SK-N-SH (cell line): ENCODE data around the gene THADA. TPM values are rescaled to one million over a fixed set of nuclear protein-coding genes. Genes with fewer than 3 reads are reported as not detected.

Experiments
- CTCF ChIA-PET: fragments of 300-600, 350-600 bp; formaldehyde crosslinking; extraction: SDS; loops from one replicate; lab custom pipeline; 2021; lab: Yijun Ruan, JAX
- POLR2A ChIA-PET: fragments of 350-600 bp; sonication (Branson Sonifier 250); formaldehyde crosslinking; extraction: SDS; loops from one replicate; lab custom pipeline; 2020; ENCODE audit warnings: antibody characterized with exemption, inconsistent platforms; lab: Yijun Ruan, JAX
- DNase-seq: peaks from one replicate; pipeline ENCODE4 v3.0.0; 2012
- H2AFZ ChIP-seq: fragments of 200-600 bp; sonication (generic); 2 replicates; pipeline ENCODE4 v1.8.1; 2016; ENCODE audit warnings: antibody characterized with exemption, mild to moderate bottlenecking, low read depth
- H3F3A ChIP-seq: fragments of 200-600 bp; sonication (generic); replicated peaks from 2 replicates; pipeline ENCODE3; 2016; ENCODE audit warnings: antibody characterized with exemption, mild to moderate bottlenecking; ENCODE audit not compliant: insufficient read depth
- H3K27ac ChIP-seq, 2 experiments: fragments of 200-500 bp in 1 of 2; fragments of 200-600 bp in 1 of 2; sonication (Bioruptor generic) in 1 of 2; sonication (generic), shearing (Covaris generic) in 1 of 2; 2 replicates each; pipeline versions ENCODE4 v1.5.1 to v1.6.1; 2014 to 2016; ENCODE audit warnings: low read depth in 2 of 2, inconsistent platforms in 1 of 2, low read length in 1 of 2, mild to moderate bottlenecking in 1 of 2, mixed read lengths in 1 of 2
- H3K27me3 ChIP-seq: fragments of 200-600 bp; sonication (generic), shearing (Covaris generic); 2 replicates; pipeline ENCODE4 v1.6.1; 2016; ENCODE audit warnings: mixed run types; ENCODE audit not compliant: insufficient read depth
- H3K36me3 ChIP-seq, 2 experiments: fragments of 200-500 bp in 1 of 2; fragments of 200-600 bp in 1 of 2; sonication (Bioruptor generic) in 1 of 2; sonication (generic) in 1 of 2; replicated peaks in 1 of 2; 2 replicates each; pipeline versions ENCODE3 to v1.5.1; 2014 to 2016; ENCODE audit warnings: low read length in 1 of 2, mild to moderate bottlenecking in 1 of 2; ENCODE audit not compliant: insufficient read depth in 2 of 2, control insufficient read depth in 1 of 2
- H3K4me1 ChIP-seq, 2 experiments: fragments of 200-500 bp in 1 of 2; fragments of 200-600 bp in 1 of 2; sonication (Bioruptor generic) in 1 of 2; sonication (generic), shearing (Covaris generic) in 1 of 2; 2 replicates each; pipeline versions ENCODE4 v1.5.1 to v1.6.1; 2014 to 2016; ENCODE audit warnings: low read depth in 1 of 2, low read length in 1 of 2, mixed run types in 1 of 2; ENCODE audit not compliant: insufficient read depth in 2 of 2, control insufficient read depth in 1 of 2
- H3K4me2 ChIP-seq: fragments of 200-600 bp; sonication (generic), shearing (Covaris generic); 2 replicates; pipeline ENCODE4 v1.6.1; 2017; ENCODE audit warnings: mixed run types
- H3K4me3 ChIP-seq, 2 experiments: fragments of 200-500 bp in 1 of 2; fragments of 200-600 bp in 1 of 2; sonication (Bioruptor generic) in 1 of 2; sonication (generic), shearing (Covaris generic) in 1 of 2; 2 replicates each; pipeline versions ENCODE4 v1.5.1 to v1.8.1; 2014 to 2016; ENCODE audit warnings: low read depth in 2 of 2, inconsistent platforms in 1 of 2, low read length in 1 of 2, mild to moderate bottlenecking in 1 of 2, mixed read lengths in 1 of 2, moderate library complexity in 1 of 2
- H3K79me2 ChIP-seq: fragments of 200-600 bp; sonication (generic); 2 replicates; pipeline ENCODE4 v1.8.1; 2017; ENCODE audit warnings: mild to moderate bottlenecking; ENCODE audit not compliant: insufficient read depth
- H3K9ac ChIP-seq: fragments of 200-600 bp; sonication (generic); 2 replicates; pipeline ENCODE4 v1.6.1; 2017; ENCODE audit warnings: mixed run types
- H3K9me2 ChIP-seq: fragments of 200-600 bp; sonication (generic); 2 replicates; pipeline ENCODE4 v1.6.1; 2017; ENCODE audit warnings: mixed run types
- H3K9me3 ChIP-seq: fragments of 200-600 bp; sonication (generic); 2 replicates; pipeline ENCODE4 v1.6.1; 2017; ENCODE audit warnings: mixed run types, mild to moderate bottlenecking, moderate library complexity
- H4K20me1 ChIP-seq: fragments of 200-600 bp; sonication (generic); 2 replicates; pipeline ENCODE4 v1.6.1; 2017; ENCODE audit warnings: mild to moderate bottlenecking, mixed run types; ENCODE audit not compliant: insufficient read depth
- CTCF ChIP-seq: fragments of 200-600 bp; sonication (generic); IDR thresholded peaks from 2 replicates; pipeline ENCODE4 v1.6.1; 2017; ENCODE audit warnings: antibody characterized with exemption, mild to moderate bottlenecking, moderate library complexity
- ELF1 ChIP-seq: IDR thresholded peaks from 2 replicates; pipeline ENCODE4 v1.4.0; 2012
- EP300 ChIP-seq, 2 experiments: IDR thresholded peaks; 2 replicates each; pipeline versions ENCODE4 v1.4.0 to v1.6.1; 2012; ENCODE audit warnings: borderline replicate concordance in 1 of 2, low read depth in 1 of 2, low read length in 1 of 2
- EZH2phosphoT487 ChIP-seq: fragments of 200-600 bp; sonication (generic); IDR thresholded peaks from 2 replicates; pipeline ENCODE4 v1.6.1; 2017; ENCODE audit warnings: low read depth, mixed run types, mild to moderate bottlenecking, antibody characterized with exemption, moderate library complexity, borderline replicate concordance
- FOSL2 ChIP-seq: IDR thresholded peaks from 2 replicates; pipeline ENCODE4 v1.4.0; 2012; ENCODE audit warnings: low read depth, mild to moderate bottlenecking, moderate library complexity, borderline replicate concordance
- FOXM1 ChIP-seq: IDR thresholded peaks from 2 replicates; pipeline ENCODE4 v1.4.0; 2012; ENCODE audit warnings: low read depth, mild to moderate bottlenecking
- GABPA ChIP-seq: IDR thresholded peaks from 2 replicates; pipeline ENCODE4 v1.4.0; 2012; ENCODE audit warnings: low read depth, mild to moderate bottlenecking
- GATA2 ChIP-seq: sonication (generic); formaldehyde crosslinking; IDR thresholded peaks from 2 replicates; pipeline ENCODE4 v1.5.0; 2020; ENCODE audit warnings: mild to moderate bottlenecking, missing genetic modification reagents
- IRF3 ChIP-seq: fragments of 150-350 bp; IDR thresholded peaks from 2 replicates; pipeline ENCODE4 v1.6.1; 2016; ENCODE audit warnings: mild to moderate bottlenecking, low read depth, low read length
- JUND ChIP-seq: IDR thresholded peaks from 2 replicates; pipeline ENCODE4 v1.4.0; 2012
- MEF2A ChIP-seq: IDR thresholded peaks from 2 replicates; pipeline ENCODE4 v1.4.0; 2012; ENCODE audit warnings: low read depth, borderline replicate concordance
- MXI1 ChIP-seq: IDR thresholded peaks from 2 replicates; pipeline ENCODE4 v1.6.1; 2012; ENCODE audit warnings: mild to moderate bottlenecking, low read depth, low read length, improper control_type of control experiment
- NFIC ChIP-seq: IDR thresholded peaks from 2 replicates; pipeline ENCODE4 v1.4.0; 2012; ENCODE audit warnings: borderline replicate concordance
- PBX3 ChIP-seq: IDR thresholded peaks from 2 replicates; pipeline ENCODE4; 2012
- POLR2AphosphoS5 ChIP-seq: IDR thresholded peaks from 2 replicates; pipeline ENCODE4 v1.6.1; 2012; ENCODE audit warnings: low read depth, low read length
- RAD21 ChIP-seq: IDR thresholded peaks from 2 replicates; pipeline ENCODE4 v1.6.1; 2012; ENCODE audit warnings: mild to moderate bottlenecking, low read length
- RCOR1 ChIP-seq: fragments of 150-350 bp; IDR thresholded peaks from 2 replicates; pipeline ENCODE4 v1.6.1; 2017; ENCODE audit warnings: antibody characterized with exemption, low read length
- REST ChIP-seq: IDR thresholded peaks from 2 replicates; pipeline ENCODE4 v1.6.1; 2012; ENCODE audit warnings: mild to moderate bottlenecking, low read depth, low read length, moderate library complexity
- RFX5 ChIP-seq: IDR thresholded peaks from 2 replicates; pipeline ENCODE4 v1.6.1; 2012; ENCODE audit warnings: mild to moderate bottlenecking, improper control_type of control experiment, low read length
- RXRA ChIP-seq: IDR thresholded peaks from 2 replicates; pipeline ENCODE4 v1.4.0; 2012; ENCODE audit warnings: low read depth, mild to moderate bottlenecking, borderline replicate concordance
- SIN3A ChIP-seq: IDR thresholded peaks from 2 replicates; pipeline ENCODE4 v1.6.1; 2012; ENCODE audit warnings: low read depth, mild to moderate bottlenecking, low read length, moderate library complexity, borderline replicate concordance
- TAF1 ChIP-seq: IDR thresholded peaks from 2 replicates; pipeline ENCODE4 v1.6.1; 2012; ENCODE audit warnings: low read depth, mild to moderate bottlenecking, low read length, moderate library complexity, borderline replicate concordance
- TCF12 ChIP-seq: IDR thresholded peaks from 2 replicates; pipeline ENCODE4 v1.4.0; 2012
- TEAD4 ChIP-seq: IDR thresholded peaks from 2 replicates; pipeline ENCODE4 v1.4.0; 2012; ENCODE audit warnings: mild to moderate bottlenecking, borderline replicate concordance; ENCODE audit not compliant: insufficient read depth
- YY1 ChIP-seq: IDR thresholded peaks from 2 replicates; pipeline ENCODE4 v1.4.0; 2012; ENCODE audit warnings: low read depth, mild to moderate bottlenecking
- ZBTB33 ChIP-seq: IDR thresholded peaks from 2 replicates; pipeline ENCODE4 v1.4.0; 2012; ENCODE audit warnings: low read depth, borderline replicate concordance
- WGBS: methylation state at CpG from one replicate; pipeline ENCODE4 v1.1.6; 2017; ENCODE audit warnings: low lambda C conversion rate; 5-methylcytosine and 5-hydroxymethylcytosine counted together
- polyA plus RNA-seq, 3 experiments: library from polyadenylated mRNA; depleted of rRNA; stranded (reverse); fragments of >200 nt; gene quantifications; 2 replicates each; pipeline ENCODE4 v1.2.3, GENCODE V29; 2012

The THADA gene
- polyA plus RNA-seq, 1 of the 3 experiments (the other 2 are of a cell fraction) = 25.6 TPM

GRCh38 chr2:43267381-43267780, 328.5 kb downstream of the THADA start:
- no peak overlapping the region for H2AFZ ChIP-seq
- H3K27me3 ChIP-seq = no peaks in the 10 kb centered on the region
- WGBS = 79% methylated on average over 7 of the region's 7 CpGs
- no peaks in the 10 kb centered on the region for H3K9me2 ChIP-seq
- peaks cover 20 to 64% of the 10 kb centered on the region in 2 experiments for H3K4me1 ChIP-seq
- DNase-seq = peak; percentile 85
- ChIA-PET POLR2A (interaction anchor here (0.6 to 2.2 kb wide), 19 partner anchors 9 to 254 kb away, joined by 3 to 25 read pairs (median 5); partner anchors contain the start of gene ZFP36L2), CTCF (interaction anchor here (0.6 to 7.4 kb wide), 14 partner anchors 8 to 439 kb away, joined by 3 to 61 read pairs (median 6); partner anchors contain the start of gene ZFP36L2)
- no peaks in the 10 kb centered on the region for H3K36me3 ChIP-seq
- H3K79me2 ChIP-seq = no peaks in the 10 kb centered on the region
- peaks cover 6% of the 10 kb centered on the region for H3F3A ChIP-seq
- H3K9ac ChIP-seq = no peak overlapping the region
- no peaks in the 10 kb centered on the region for H3K9me3 ChIP-seq
- no peak overlapping the region for H3K4me3 ChIP-seq
- H3K4me2 ChIP-seq = no peak overlapping the region
- H3K27ac ChIP-seq = peak overlapping the region; percentile 54 to 99; a peak in 3 of 4 replicates
- H4K20me1 ChIP-seq = no peaks in the 10 kb centered on the region
- TF ChIP-seq FOXM1 = no peak
- no peak for TF ChIP-seq RFX5
- peak; percentile 41 for TF ChIP-seq TCF12
- TF ChIP-seq ZBTB33 = no peak
- peak; percentile 88 for TF ChIP-seq RCOR1
- 0 out of 2 replicates have a peak, but pooled peaks have one; percentile 12 for TF ChIP-seq POLR2AphosphoS5
- no peak for TF ChIP-seq TEAD4
- no peak for TF ChIP-seq YY1
- no peak for TF ChIP-seq RXRA
- peak; percentile 100 for TF ChIP-seq GATA2 (CRISPR knock-in tag)
- no peak for TF ChIP-seq GABPA
- TF ChIP-seq EZH2phosphoT487 = no peak
- TF ChIP-seq CTCF = no peak
- TF ChIP-seq TAF1 = no peak
- no peak for TF ChIP-seq FOSL2
- peak; percentile 94 for TF ChIP-seq MXI1
- TF ChIP-seq EP300 (IDR thresholded peaks at IDR 0.05; ENCODE audit: borderline replicate concordance in 1 of 2, low read depth in 1 of 2, low read length in 1 of 2) = peak in 1 of 2 experiments; percentile 98; a peak in 2 of 4 replicates
- no peak for TF ChIP-seq SIN3A
- TF ChIP-seq REST = no peak
- no peak for TF ChIP-seq ELF1
- no peak for TF ChIP-seq PBX3
- TF ChIP-seq JUND = no peak
- no peak for TF ChIP-seq IRF3
- no peak for TF ChIP-seq NFIC
- TF ChIP-seq RAD21 = peak; percentile 47
- no peak for TF ChIP-seq MEF2A
